K562 (cell line): ENCODE measurements around the gene OR10C1. TPM values are rescaled to one million over a fixed set of nuclear protein-coding genes. Genes with fewer than 3 reads are reported as not detected.

ENCODE experiments used
- CBX3 ChIP-seq, 2 experiments: IDR thresholded peaks; 1 replicate in 1 of 2; 2 replicates in 1 of 2; pipeline ENCODE4 v1.6.1; 2012; ENCODE audit warnings: inconsistent platforms in 2 of 2, low read length in 2 of 2, borderline replicate concordance in 1 of 2, control low read depth in 1 of 2
- CEBPB ChIP-seq: fragments of 450-650 bp; IDR thresholded peaks from 2 replicates; pipeline ENCODE4 v1.6.1; 2016; ENCODE audit warnings: missing genetic modification characterization, missing compliant biosample characterization
- CEBPZ ChIP-seq: fragments of 150-350 bp; IDR thresholded peaks from 2 replicates; pipeline ENCODE4 v1.6.1; 2014; ENCODE audit warnings: low read depth, mild to moderate bottlenecking, low read length, borderline replicate concordance
- CREB3L1 ChIP-seq: fragments of 450-650 bp; IDR thresholded peaks from 2 replicates; pipeline ENCODE4 v1.6.1; 2014; ENCODE audit warnings: low read depth, mild to moderate bottlenecking, moderate library complexity, borderline replicate concordance
- ERF ChIP-seq: fragments of 450-650 bp; formaldehyde crosslinking; IDR thresholded peaks from 2 replicates; pipeline ENCODE4 v1.4.0; 2020; ENCODE audit warnings: mild to moderate bottlenecking, mixed read lengths
- NELFE ChIP-seq: IDR thresholded peaks from 2 replicates; pipeline ENCODE4 v1.6.1; 2011; ENCODE audit warnings: mild to moderate bottlenecking; ENCODE audit not compliant: insufficient read depth, insufficient read length
- ZNF766 ChIP-seq: fragments of 200-800 bp; sonication (Bioruptor generic); conservative IDR thresholded peaks from 2 replicates; pipeline ENCODE4 v1.6.1; 2016; ENCODE audit warnings: missing genetic modification characterization, missing compliant biosample characterization
- polyA plus RNA-seq, 8 experiments: library from polyadenylated mRNA; depleted of rRNA in 4 of 8; stranded (reverse) in 5 of 8; unstranded in 3 of 8; fragments of >200 nt; fragmentation: Nextera tagmentation in 2 of 8; fragmentation: Illumina TruSeq in 1 of 8; extraction: Ambion mirVana in 2 of 8; extraction: Trizol in 1 of 8; gene quantifications; 2 replicates each; pipeline versions ENCODE4 v1.2.1 to v1.2.3, GENCODE V29; 2011 to 2014; ENCODE audit warnings: inconsistent platforms in 1 of 8, missing spikeins in 1 of 8
- total RNA-seq, 7 experiments: library from RNA; depleted of rRNA in 6 of 7; stranded (reverse); fragments of >200 nt in 6 of 7; fragmentation: Illumina TruSeq in 2 of 7; extraction: Trizol in 2 of 7; gene quantifications; 2 replicates each; pipeline versions ENCODE4 v1.2.1 to v1.2.3, GENCODE V29; 2011 to 2021; ENCODE audit warnings: low replicate concordance in 1 of 7
- TF ChIP-seq, protein P1 (sequence below): fragments of 450-650 bp; IDR thresholded peaks from 2 replicates; pipeline ENCODE4 v1.6.1; 2017; ENCODE audit warnings: antibody characterized with exemption, mild to moderate bottlenecking

OR10C1 gene
- total and polyA plus RNA-seq, 9 of the 15 experiments (the other 6 are each of a cell fraction or from before 2014, with no cell fraction given): not detected

DNA sequence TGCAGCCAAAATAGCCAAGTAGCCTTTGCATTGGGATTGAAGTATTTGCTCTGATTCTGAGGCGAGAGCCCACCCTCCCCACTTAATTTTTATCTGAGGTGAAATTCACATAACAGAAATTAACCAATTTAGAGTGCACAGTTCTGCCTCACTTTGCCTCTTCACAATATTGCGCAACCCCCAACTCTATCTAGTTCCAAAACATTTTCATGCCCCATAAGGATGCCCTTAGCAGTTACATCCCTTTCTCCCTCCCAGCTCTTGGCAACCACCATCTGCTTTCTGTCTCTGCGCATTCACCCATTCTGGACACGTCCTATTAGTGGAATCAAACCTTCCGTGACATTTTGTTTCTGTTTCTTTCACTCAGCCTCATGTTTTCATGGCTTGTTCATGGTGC lies 39.6 kb downstream of the OR10C1 start (continued):
- TF ChIP-seq CEBPZ (no peak), CBX3 (IDR thresholded peaks at IDR 0.05; ENCODE audit: borderline replicate concordance in 1 of 2, low read length in 2 of 2) (no peak), ZNF766 (CRISPR knock-in tag) (no peak), ERF (no peak), CEBPB (tag) (peak; percentile 96), CREB3L1 (no peak), NELFE (no peak)
- TF ChIP-seq, protein P1, sequence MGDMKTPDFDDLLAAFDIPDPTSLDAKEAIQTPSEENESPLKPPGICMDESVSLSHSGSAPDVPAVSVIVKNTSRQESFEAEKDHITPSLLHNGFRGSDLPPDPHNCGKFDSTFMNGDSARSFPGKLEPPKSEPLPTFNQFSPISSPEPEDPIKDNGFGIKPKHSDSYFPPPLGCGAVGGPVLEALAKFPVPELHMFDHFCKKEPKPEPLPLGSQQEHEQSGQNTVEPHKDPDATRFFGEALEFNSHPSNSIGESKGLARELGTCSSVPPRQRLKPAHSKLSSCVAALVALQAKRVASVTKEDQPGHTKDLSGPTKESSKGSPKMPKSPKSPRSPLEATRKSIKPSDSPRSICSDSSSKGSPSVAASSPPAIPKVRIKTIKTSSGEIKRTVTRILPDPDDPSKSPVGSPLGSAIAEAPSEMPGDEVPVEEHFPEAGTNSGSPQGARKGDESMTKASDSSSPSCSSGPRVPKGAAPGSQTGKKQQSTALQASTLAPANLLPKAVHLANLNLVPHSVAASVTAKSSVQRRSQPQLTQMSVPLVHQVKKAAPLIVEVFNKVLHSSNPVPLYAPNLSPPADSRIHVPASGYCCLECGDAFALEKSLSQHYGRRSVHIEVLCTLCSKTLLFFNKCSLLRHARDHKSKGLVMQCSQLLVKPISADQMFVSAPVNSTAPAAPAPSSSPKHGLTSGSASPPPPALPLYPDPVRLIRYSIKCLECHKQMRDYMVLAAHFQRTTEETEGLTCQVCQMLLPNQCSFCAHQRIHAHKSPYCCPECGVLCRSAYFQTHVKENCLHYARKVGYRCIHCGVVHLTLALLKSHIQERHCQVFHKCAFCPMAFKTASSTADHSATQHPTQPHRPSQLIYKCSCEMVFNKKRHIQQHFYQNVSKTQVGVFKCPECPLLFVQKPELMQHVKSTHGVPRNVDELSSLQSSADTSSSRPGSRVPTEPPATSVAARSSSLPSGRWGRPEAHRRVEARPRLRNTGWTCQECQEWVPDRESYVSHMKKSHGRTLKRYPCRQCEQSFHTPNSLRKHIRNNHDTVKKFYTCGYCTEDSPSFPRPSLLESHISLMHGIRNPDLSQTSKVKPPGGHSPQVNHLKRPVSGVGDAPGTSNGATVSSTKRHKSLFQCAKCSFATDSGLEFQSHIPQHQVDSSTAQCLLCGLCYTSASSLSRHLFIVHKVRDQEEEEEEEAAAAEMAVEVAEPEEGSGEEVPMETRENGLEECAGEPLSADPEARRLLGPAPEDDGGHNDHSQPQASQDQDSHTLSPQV: no peak
